ENCODE data around the gene OR2V1. TPM values are rescaled to one million over a fixed set of nuclear protein-coding genes. Genes with fewer than 3 reads are reported as not detected.

Gene OR2V1
- total RNA-seq, 6 experiments from 2014 or later = not detected

GRCh38 chr5:181136361-181136955, 5.5 kb upstream of the OR2V1 start:
- Histone ChIP-seq H3K4me3 (no peak overlapping the region), H3K9me3 (no peaks in the 10 kb centered on the region), H3K27ac (no peak overlapping the region), H3K4me1 (peaks cover 0 to 14% (median 0%) of the 10 kb centered on the region in 4 donors), H3K27me3 (no peaks in the 10 kb centered on the region), H3K36me3 (no peaks in the 10 kb centered on the region)
- ATAC-seq = no peak
- 77% methylated on average over 4 of the region's 4 CpGs for WGBS (ENCODE audit: insufficient coverage, low coverage, low lambda C conversion rate, missing lambda C conversion rate)
- no peak for TF ChIP-seq CTCF (IDR thresholded peaks at IDR 0.05)
- no peak for TF ChIP-seq POLR2A (IDR thresholded peaks at IDR 0.05)
- no peak for DNase-seq
- intact Hi-C loops (cut with DNase I) = no loop called here

- TF ChIP-seq CTCF (IDR thresholded peaks at IDR 0.05) (no peak), POLR2A (IDR thresholded peaks at IDR 0.05) (no peak)
- H3K4me1 ChIP-seq = peaks cover 0 to 14% (median 0%) of the 10 kb centered on the region in 4 donors
- H3K27me3 ChIP-seq = no peaks in the 10 kb centered on the region
- H3K27ac ChIP-seq = no peak overlapping the region
- no peaks in the 10 kb centered on the region for H3K9me3 ChIP-seq
- intact Hi-C loops (cut with DNase I) = no loop called here
- DNase-seq = no peak
- peak; percentile 20 to 75 (median 60) for ATAC-seq
- H3K36me3 ChIP-seq = no peaks in the 10 kb centered on the region
- WGBS (ENCODE audit: insufficient coverage, low coverage, low lambda C conversion rate, missing lambda C conversion rate) = 30% methylated on average over 6 of the region's 6 CpGs
- H3K4me3 ChIP-seq = no peak overlapping the region
These were observed 3.3 kb upstream of the OR2V1 start for GRCh38 chr5:181134259-181134658.

DNA sequence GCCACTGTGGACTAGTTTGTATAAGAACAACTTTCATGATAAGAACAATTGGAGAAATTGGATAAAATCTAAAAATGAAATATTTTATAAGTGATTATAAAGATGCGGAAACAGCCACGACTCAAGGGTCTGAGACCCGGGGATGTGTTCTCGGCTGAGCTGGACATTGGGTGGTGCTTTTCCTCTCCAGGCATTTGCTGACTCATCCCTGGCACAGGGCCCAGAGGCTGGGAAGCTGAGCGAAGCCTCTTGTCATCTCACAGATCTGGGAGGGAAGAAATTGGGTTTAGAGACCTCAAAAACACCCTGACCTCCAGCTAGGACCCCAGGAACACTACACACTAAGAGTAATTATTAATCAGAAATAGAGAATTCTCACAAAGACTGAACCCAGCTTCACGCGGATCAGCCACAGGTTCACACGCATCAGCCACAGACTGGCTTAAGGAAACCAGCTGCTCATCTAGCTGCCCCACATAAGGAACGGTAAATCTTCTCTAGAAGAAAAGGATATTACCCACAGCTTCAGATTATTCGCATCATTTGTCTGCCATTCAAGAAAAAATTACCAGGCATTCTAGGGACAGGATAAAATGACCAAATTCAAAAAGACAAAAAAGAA, 2.8 kb upstream of the OR2V1 start:
- H3K27me3 ChIP-seq = no peaks in the 10 kb centered on the region
- H3K36me3 ChIP-seq = no peaks in the 10 kb centered on the region
- no peak overlapping the region for H3K4me3 ChIP-seq
- no peaks in the 10 kb centered on the region for H3K9me3 ChIP-seq
- TF ChIP-seq POLR2A (IDR thresholded peaks at IDR 0.05) (no peak), CTCF (IDR thresholded peaks at IDR 0.05) (no peak)
- peak; percentile 71 to 88 (median 76) for ATAC-seq
- H3K4me1 ChIP-seq = peaks cover 0 to 14% (median 0%) of the 10 kb centered on the region in 4 donors
- intact Hi-C loops (cut with DNase I) = no loop called here
- peak; percentile 74 to 89 (median 74) for DNase-seq
- WGBS (ENCODE audit: insufficient coverage, low coverage, low lambda C conversion rate, missing lambda C conversion rate) = 55% methylated on average over 10 of the region's 10 CpGs
- no peak overlapping the region for H3K27ac ChIP-seq

- Histone ChIP-seq H3K36me3 (no peaks in the 10 kb centered on the region), H3K4me1 (peaks cover 0 to 14% (median 0%) of the 10 kb centered on the region in 4 donors), H3K27me3 (no peaks in the 10 kb centered on the region), H3K4me3 (no peak overlapping the region), H3K9me3 (no peaks in the 10 kb centered on the region), H3K27ac (no peak overlapping the region)
- ATAC-seq = no peak
- no peak for TF ChIP-seq CTCF (IDR thresholded peaks at IDR 0.05)
- TF ChIP-seq POLR2A (IDR thresholded peaks at IDR 0.05) = no peak
- no peak for DNase-seq
- 53% methylated on average over 3 of the region's 3 CpGs for WGBS (ENCODE audit: insufficient coverage, low coverage, low lambda C conversion rate, missing lambda C conversion rate)
- intact Hi-C loops (cut with DNase I) = no loop called here
These were observed 2.1 kb upstream of the OR2V1 start for GRCh38 chr5:181133083-181133482.
